Loucy (cell line): ENCODE measurements around the gene CLIP1.

Experiments used
- EZH2phosphoT487 ChIP-seq: fragments of 200-600 bp; IDR thresholded peaks from 2 replicates; pipeline ENCODE4 v1.6.1; 2018; ENCODE audit warnings: antibody characterized with exemption, mild to moderate bottlenecking, moderate library complexity, borderline replicate concordance
- TF ChIP-seq, protein P1 (sequence below): fragments of 200-600 bp; sonication (generic); conservative IDR thresholded peaks from 2 replicates; pipeline ENCODE4 v1.5.1; 2014; ENCODE audit warnings: mild to moderate bottlenecking, antibody characterized with exemption, low read length

DNA sequence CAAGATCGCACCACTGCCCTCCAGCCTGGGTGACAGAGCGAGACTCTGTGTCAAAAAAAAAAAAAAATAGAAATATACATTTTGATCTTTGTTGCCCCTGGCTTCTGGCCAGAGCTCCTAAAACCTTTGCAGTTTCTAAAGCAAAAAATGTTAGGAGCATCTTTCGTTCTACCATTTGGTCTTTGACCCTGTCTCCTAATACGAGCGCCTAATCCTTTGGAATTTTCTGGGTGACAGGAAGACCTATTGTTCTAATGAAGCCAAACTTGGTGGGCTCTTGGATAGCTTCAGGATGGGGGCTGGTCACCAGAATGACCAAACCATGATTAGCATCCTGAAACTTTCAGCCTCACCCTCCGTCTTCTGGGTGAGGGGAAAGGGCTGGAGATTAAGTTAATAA, 32.3 kb upstream of the CLIP1 start:
- TF ChIP-seq EZH2phosphoT487: no peak
- TF ChIP-seq, protein P1, sequence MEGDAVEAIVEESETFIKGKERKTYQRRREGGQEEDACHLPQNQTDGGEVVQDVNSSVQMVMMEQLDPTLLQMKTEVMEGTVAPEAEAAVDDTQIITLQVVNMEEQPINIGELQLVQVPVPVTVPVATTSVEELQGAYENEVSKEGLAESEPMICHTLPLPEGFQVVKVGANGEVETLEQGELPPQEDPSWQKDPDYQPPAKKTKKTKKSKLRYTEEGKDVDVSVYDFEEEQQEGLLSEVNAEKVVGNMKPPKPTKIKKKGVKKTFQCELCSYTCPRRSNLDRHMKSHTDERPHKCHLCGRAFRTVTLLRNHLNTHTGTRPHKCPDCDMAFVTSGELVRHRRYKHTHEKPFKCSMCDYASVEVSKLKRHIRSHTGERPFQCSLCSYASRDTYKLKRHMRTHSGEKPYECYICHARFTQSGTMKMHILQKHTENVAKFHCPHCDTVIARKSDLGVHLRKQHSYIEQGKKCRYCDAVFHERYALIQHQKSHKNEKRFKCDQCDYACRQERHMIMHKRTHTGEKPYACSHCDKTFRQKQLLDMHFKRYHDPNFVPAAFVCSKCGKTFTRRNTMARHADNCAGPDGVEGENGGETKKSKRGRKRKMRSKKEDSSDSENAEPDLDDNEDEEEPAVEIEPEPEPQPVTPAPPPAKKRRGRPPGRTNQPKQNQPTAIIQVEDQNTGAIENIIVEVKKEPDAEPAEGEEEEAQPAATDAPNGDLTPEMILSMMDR: no peak
